Skeletal muscle satellite cell (primary cell): ENCODE data around the gene KLHDC8A.

Source experiments
- H3K27me3 ChIP-seq: 2 replicates; pipeline ENCODE4 v1.7.0; 2013; ENCODE audit warnings: low read length; ENCODE audit not compliant: control insufficient read depth, insufficient read depth
- H3K36me3 ChIP-seq: 2 replicates; pipeline ENCODE4 v1.7.0; 2013; ENCODE audit warnings: mild to moderate bottlenecking, control low read depth, low read length; ENCODE audit not compliant: insufficient read depth
- H3K4me1 ChIP-seq: 2 replicates; pipeline ENCODE4 v1.7.0; 2013; ENCODE audit warnings: low read length; ENCODE audit not compliant: control insufficient read depth, insufficient read depth
- H3K4me2 ChIP-seq: 2 replicates; pipeline ENCODE4 v1.7.0; 2013; ENCODE audit warnings: mild to moderate bottlenecking, low read length
- H3K4me3 ChIP-seq: 2 replicates; pipeline ENCODE4 v1.7.0; 2013; ENCODE audit warnings: low read length
- H3K9ac ChIP-seq: 2 replicates; pipeline ENCODE4 v1.7.0; 2013; ENCODE audit warnings: mild to moderate bottlenecking, low read depth, low read length, moderate library complexity
- H3K9me3 ChIP-seq: replicated peaks from 2 replicates; pipeline ENCODE4 v1.7.0; 2013; ENCODE audit warnings: mild to moderate bottlenecking, control low read depth, low read length

KLHDC8A gene

GRCh38 chr1:205340676-205341075, 16.0 kb downstream of the KLHDC8A start:
- Histone ChIP-seq H3K4me2 (no peak overlapping the region), H3K9me3 (no peaks in the 10 kb centered on the region), H3K27me3 (peaks cover 76% of the 10 kb centered on the region), H3K36me3 (no peaks in the 10 kb centered on the region), H3K4me3 (no peak overlapping the region), H3K9ac (no peak overlapping the region), H3K4me1 (peaks cover 12% of the 10 kb centered on the region)

GRCh38 chr1:205339717-205340116, 17.0 kb downstream of the KLHDC8A start:
- H3K4me3 ChIP-seq = no peak overlapping the region
- peaks cover 72% of the 10 kb centered on the region for H3K27me3 ChIP-seq
- H3K36me3 ChIP-seq = no peaks in the 10 kb centered on the region
- H3K9me3 ChIP-seq = no peaks in the 10 kb centered on the region
- no peak overlapping the region for H3K9ac ChIP-seq
- no peak overlapping the region for H3K4me2 ChIP-seq
- peaks cover 12% of the 10 kb centered on the region for H3K4me1 ChIP-seq

GRCh38 chr1:205339197-205339702, 17.5 kb downstream of the KLHDC8A start:
- Histone ChIP-seq H3K9me3 (no peaks in the 10 kb centered on the region), H3K4me2 (no peak overlapping the region), H3K4me1 (peaks cover 8% of the 10 kb centered on the region), H3K36me3 (no peaks in the 10 kb centered on the region), H3K9ac (no peak overlapping the region), H3K27me3 (peaks cover 70% of the 10 kb centered on the region), H3K4me3 (no peak overlapping the region)

- H3K4me3 ChIP-seq = no peak overlapping the region
- no peak overlapping the region for H3K4me2 ChIP-seq
- peaks cover 67% of the 10 kb centered on the region for H3K27me3 ChIP-seq
- H3K9ac ChIP-seq = no peak overlapping the region
- no peaks in the 10 kb centered on the region for H3K36me3 ChIP-seq
- no peaks in the 10 kb centered on the region for H3K9me3 ChIP-seq
- H3K4me1 ChIP-seq = no peaks in the 10 kb centered on the region
These were observed 18.7 kb downstream of the KLHDC8A start for GRCh38 chr1:205338011-205338410.

- Histone ChIP-seq H3K36me3 (no peaks in the 10 kb centered on the region), H3K9ac (no peak overlapping the region), H3K4me2 (no peak overlapping the region), H3K4me1 (no peaks in the 10 kb centered on the region), H3K4me3 (no peak overlapping the region), H3K9me3 (no peaks in the 10 kb centered on the region), H3K27me3 (peaks cover 65% of the 10 kb centered on the region)
These were observed 19.2 kb downstream of the KLHDC8A start for GRCh38 chr1:205337481-205337880.

- H3K4me3 ChIP-seq = no peak overlapping the region
- H3K4me1 ChIP-seq = no peaks in the 10 kb centered on the region
- no peak overlapping the region for H3K4me2 ChIP-seq
- no peaks in the 10 kb centered on the region for H3K9me3 ChIP-seq
- H3K27me3 ChIP-seq = peaks cover 68% of the 10 kb centered on the region
- no peaks in the 10 kb centered on the region for H3K36me3 ChIP-seq
- H3K9ac ChIP-seq = no peak overlapping the region
These were observed 21.0 kb downstream of the KLHDC8A start for GRCh38 chr1:205335692-205336091.

- Histone ChIP-seq H3K36me3 (no peaks in the 10 kb centered on the region), H3K27me3 (peaks cover 76% of the 10 kb centered on the region), H3K4me1 (no peaks in the 10 kb centered on the region), H3K9me3 (no peaks in the 10 kb centered on the region), H3K9ac (no peak overlapping the region), H3K4me3 (no peak overlapping the region), H3K4me2 (no peak overlapping the region)
These were observed 24.5 kb downstream of the KLHDC8A start for GRCh38 chr1:205332015-205332791.

GRCh38 chr1:205330150-205330549, 26.6 kb downstream of the KLHDC8A start:
- Histone ChIP-seq H3K4me3 (no peak overlapping the region), H3K4me1 (no peaks in the 10 kb centered on the region), H3K9me3 (no peaks in the 10 kb centered on the region), H3K36me3 (no peaks in the 10 kb centered on the region), H3K4me2 (no peak overlapping the region), H3K27me3 (peaks cover 71% of the 10 kb centered on the region), H3K9ac (no peak overlapping the region)

GRCh38 chr1:205329719-205330118, 27.0 kb downstream of the KLHDC8A start:
- peaks cover 67% of the 10 kb centered on the region for H3K27me3 ChIP-seq
- H3K4me1 ChIP-seq = no peaks in the 10 kb centered on the region

GRCh38 chr1:205328476-205328875, 28.2 kb downstream of the KLHDC8A start:
- Histone ChIP-seq H3K4me1 (no peaks in the 10 kb centered on the region), H3K36me3 (no peaks in the 10 kb centered on the region), H3K4me2 (no peak overlapping the region), H3K4me3 (no peak overlapping the region), H3K9ac (no peak overlapping the region), H3K9me3 (no peaks in the 10 kb centered on the region), H3K27me3 (peaks cover 62% of the 10 kb centered on the region)

More at GRCh38 chr1:205329719-205330118, 27.0 kb downstream of the KLHDC8A start:
- Histone ChIP-seq H3K9me3 (no peaks in the 10 kb centered on the region), H3K4me3 (no peak overlapping the region), H3K4me2 (no peak overlapping the region), H3K36me3 (no peaks in the 10 kb centered on the region), H3K9ac (no peak overlapping the region)

GRCh38 chr1:205326812-205327466, 29.8 kb downstream of the KLHDC8A start:
- Histone ChIP-seq H3K36me3 (no peaks in the 10 kb centered on the region), H3K27me3 (peaks cover 50% of the 10 kb centered on the region), H3K4me1 (peaks cover 1% of the 10 kb centered on the region), H3K4me3 (no peak overlapping the region), H3K9ac (no peak overlapping the region), H3K4me2 (no peak overlapping the region), H3K9me3 (no peaks in the 10 kb centered on the region)
